Effector memory CD8-positive, alpha-beta T cell (primary cell): ENCODE data around the gene CHMP4A.
"Not testable (repeated sequence)": the region's sequence is repeated elsewhere in the genome, so short reads cannot be mapped to it uniquely, and the experiment has no call there.

Experiments used
- ATAC-seq: fragments of 150-1000 bp; cut with Tn5 transposase; replicated peaks from 2 replicates; pipeline ENCODE4 v1.10.0; 2021; ENCODE audit warnings: mild to moderate bottlenecking, moderate library complexity
- DNase-seq, 3 experiments: peaks; one replicate each; pipeline ENCODE4 v3.0.0; 2021
- H3K27ac Mint-ChIP-seq, 2 donors: one replicate each; pipeline ENCODE4 v1.8.0; 2022; ENCODE audit warnings: mild to moderate bottlenecking in 2 of 2, mixed read lengths in 2 of 2, moderate library complexity in 2 of 2
- H3K27me3 Mint-ChIP-seq, 2 donors: one replicate each; pipeline ENCODE4 v1.8.0; 2022; ENCODE audit warnings: mixed read lengths in 2 of 2
- H3K36me3 Mint-ChIP-seq: one replicate; pipeline ENCODE4 v1.8.0; 2022; ENCODE audit warnings: mild to moderate bottlenecking, moderate library complexity, mixed read lengths; ENCODE audit not compliant: insufficient read depth
- H3K4me1 Mint-ChIP-seq, 2 donors: one replicate each; pipeline ENCODE4 v1.8.0; 2022; ENCODE audit warnings: low read depth in 2 of 2, mixed read lengths in 2 of 2
- H3K4me3 Mint-ChIP-seq, 2 donors: one replicate each; pipeline ENCODE4 v1.8.0; 2022; ENCODE audit warnings: mild to moderate bottlenecking in 2 of 2, mixed read lengths in 2 of 2, moderate library complexity in 2 of 2
- H3K9me3 Mint-ChIP-seq, 2 donors: one replicate each; pipeline ENCODE4 v1.8.0; 2022; ENCODE audit warnings: mixed read lengths in 2 of 2

Gene CHMP4A

GRCh38 chr14:24254630-24255392 is 41.5 kb upstream of the CHMP4A start:
- Mint-ChIP-seq H3K4me1 (peaks cover 0 to 4% of the 10 kb centered on the region in 2 donors), H3K4me3 (no peak overlapping the region), H3K27ac (no peak overlapping the region), H3K9me3 (no peaks in the 10 kb centered on the region), H3K36me3 (peaks cover 3% of the 10 kb centered on the region), H3K27me3 (no peaks in the 10 kb centered on the region)
- ATAC-seq (no peak), DNase-seq (no peak)

- H3K9me3 Mint-ChIP-seq = no peaks in the 10 kb centered on the region
- no peak overlapping the region for H3K4me3 Mint-ChIP-seq
- H3K4me1 Mint-ChIP-seq = peaks cover 0 to 4% of the 10 kb centered on the region in 2 donors
- no peak overlapping the region for H3K27ac Mint-ChIP-seq
- DNase-seq (no peak), ATAC-seq (no peak)
- no peaks in the 10 kb centered on the region for H3K27me3 Mint-ChIP-seq
- peaks cover 3% of the 10 kb centered on the region for H3K36me3 Mint-ChIP-seq
These were observed 40.6 kb upstream of the CHMP4A start for GRCh38 chr14:24253936-24254335.

- DNase-seq (no peak), ATAC-seq (no peak)
- Mint-ChIP-seq H3K9me3 (no peaks in the 10 kb centered on the region), H3K27me3 (no peaks in the 10 kb centered on the region), H3K27ac (no peak overlapping the region), H3K4me1 (peaks cover 6 to 11% of the 10 kb centered on the region in 2 donors), H3K4me3 (no peak overlapping the region), H3K36me3 (peaks cover 3% of the 10 kb centered on the region)
These were observed 39.2 kb upstream of the CHMP4A start for GRCh38 chr14:24252289-24253124.

GRCh38 chr14:24251880-24252288 is 38.6 kb upstream of the CHMP4A start:
- Mint-ChIP-seq H3K27ac (peak overlapping the region in 1 of 2 donors; percentile 9), H3K27me3 (no peaks in the 10 kb centered on the region), H3K36me3 (peaks cover 3% of the 10 kb centered on the region), H3K4me3 (no peak overlapping the region), H3K9me3 (no peaks in the 10 kb centered on the region), H3K4me1 (peaks cover 10 to 15% of the 10 kb centered on the region in 2 donors)
- DNase-seq (no peak), ATAC-seq (no peak)

- no peaks in the 10 kb centered on the region for H3K27me3 Mint-ChIP-seq
- peaks cover 11 to 17% of the 10 kb centered on the region in 2 donors for H3K4me1 Mint-ChIP-seq
- H3K9me3 Mint-ChIP-seq = no peaks in the 10 kb centered on the region
- peaks cover 3% of the 10 kb centered on the region for H3K36me3 Mint-ChIP-seq
- DNase-seq (no peak), ATAC-seq (no peak)
- H3K27ac Mint-ChIP-seq = peak overlapping the region; percentile 21 to 68
- H3K4me3 Mint-ChIP-seq = peak overlapping the region in 1 of 2 donors; percentile 3
These were observed 37.1 kb upstream of the CHMP4A start for GRCh38 chr14:24250354-24250753.

- H3K27me3 Mint-ChIP-seq = no peaks in the 10 kb centered on the region
- H3K27ac Mint-ChIP-seq = peak overlapping the region; percentile 25 to 39
- ATAC-seq = no peak
- no peak for DNase-seq
- H3K4me1 Mint-ChIP-seq = peaks cover 14 to 21% of the 10 kb centered on the region in 2 donors
- H3K4me3 Mint-ChIP-seq = no peak overlapping the region
- H3K36me3 Mint-ChIP-seq = peaks cover 3% of the 10 kb centered on the region
- H3K9me3 Mint-ChIP-seq = no peaks in the 10 kb centered on the region
These were observed 36.1 kb upstream of the CHMP4A start for GRCh38 chr14:24249230-24250021.

- Mint-ChIP-seq H3K9me3 (no peaks in the 10 kb centered on the region), H3K27me3 (no peaks in the 10 kb centered on the region), H3K4me1 (peaks cover 24 to 31% of the 10 kb centered on the region in 2 donors), H3K36me3 (peaks cover 9% of the 10 kb centered on the region), H3K27ac (peak overlapping the region; percentile 84 to 93), H3K4me3 (peak overlapping the region; percentile 54 to 66)
- no peak for DNase-seq
- ATAC-seq = no peak
These were observed 34.1 kb upstream of the CHMP4A start for GRCh38 chr14:24247422-24247821.

- Mint-ChIP-seq H3K36me3 (peaks cover 15% of the 10 kb centered on the region), H3K4me3 (peak overlapping the region; percentile 54 to 66), H3K9me3 (no peaks in the 10 kb centered on the region), H3K4me1 (peaks cover 29 to 37% of the 10 kb centered on the region in 2 donors), H3K27ac (peak overlapping the region; percentile 84 to 93), H3K27me3 (no peaks in the 10 kb centered on the region)
- DNase-seq = peak in 1 of 3 experiments; percentile 40
- no peak for ATAC-seq
These were observed 33.5 kb upstream of the CHMP4A start for GRCh38 chr14:24246765-24247212.

- Mint-ChIP-seq H3K4me1 (peaks cover 37 to 40% of the 10 kb centered on the region in 2 donors), H3K36me3 (peaks cover 26% of the 10 kb centered on the region), H3K27ac (peak overlapping the region in 1 of 2 donors; percentile 88)
- H3K9me3 Mint-ChIP-seq, DNase-seq, ATAC-seq, H3K27me3 Mint-ChIP-seq, H3K4me3 Mint-ChIP-seq: not testable (repeated sequence)
These were observed 32.1 kb upstream of the CHMP4A start for GRCh38 chr14:24245350-24245749.

- peaks cover 53 to 54% of the 10 kb centered on the region in 2 donors for H3K4me1 Mint-ChIP-seq
- ATAC-seq (no peak), DNase-seq (no peak)
- H3K27me3 Mint-ChIP-seq = no peaks in the 10 kb centered on the region
- peak overlapping the region; percentile 96 for H3K4me3 Mint-ChIP-seq
- no peaks in the 10 kb centered on the region for H3K9me3 Mint-ChIP-seq
- peaks cover 44% of the 10 kb centered on the region for H3K36me3 Mint-ChIP-seq
- H3K27ac Mint-ChIP-seq = peak overlapping the region; percentile 96 to 97
These were observed 30.1 kb upstream of the CHMP4A start for GRCh38 chr14:24243336-24243836.

GRCh38 chr14:24241829-24242443 is 28.6 kb upstream of the CHMP4A start:
- no peaks in the 10 kb centered on the region for H3K27me3 Mint-ChIP-seq
- peak; percentile 93 for DNase-seq
- H3K9me3 Mint-ChIP-seq = no peaks in the 10 kb centered on the region
- H3K4me1 Mint-ChIP-seq = peaks cover 55 to 56% of the 10 kb centered on the region in 2 donors
- peak; percentile 78 for ATAC-seq
- H3K4me3 Mint-ChIP-seq = peak overlapping the region; percentile 96
- peaks cover 58% of the 10 kb centered on the region for H3K36me3 Mint-ChIP-seq
- H3K27ac Mint-ChIP-seq = peak overlapping the region; percentile 96 to 97

GRCh38 chr14:24240110-24240918 is 27.0 kb upstream of the CHMP4A start:
- no peak for DNase-seq
- Mint-ChIP-seq H3K4me1 (peaks cover 61% of the 10 kb centered on the region in 2 donors), H3K36me3 (peaks cover 67% of the 10 kb centered on the region)

More at GRCh38 chr14:24240110-24240918, 27.0 kb upstream of the CHMP4A start:
- Mint-ChIP-seq H3K4me3 (peak overlapping the region; percentile 96), H3K27me3 (no peaks in the 10 kb centered on the region), H3K9me3 (no peaks in the 10 kb centered on the region), H3K27ac (peak overlapping the region; percentile 57 to 83)
- no peak for ATAC-seq
